ENCODE data around the gene KCNT2. TPM values are rescaled to one million over a fixed set of nuclear protein-coding genes. Genes with fewer than 3 reads are reported as not detected.
A peak's percentile ranks its signal among the peaks of the same experiment; 100 is the strongest.

Gene KCNT2
- total and polyA plus RNA-seq, 9 of the 15 experiments (the other 6 are each of a cell fraction or from before 2014, with no cell fraction given): 0.13 to 0.73 (median 0.28) TPM

GRCh38 chr1:196196486-196196885 is 411.8 kb downstream of the KCNT2 start:
- no peak for DNase-seq (ENCODE audit: extremely low read depth in 1 of 4, low spot score in 3 of 4)
- TF ChIP-seq GTF2F1 (IDR thresholded peaks at IDR 0.05; ENCODE audit: low read depth, low read length): no peak
- TF ChIP-seq ZNF232 (CRISPR knock-in tag; IDR thresholded peaks at IDR 0.05): no peak
- TF ChIP-seq BRD9 (IDR thresholded peaks at IDR 0.05; ENCODE audit: low read depth, partially characterized antibody): no peak
- H3K4me3 ChIP-seq: no peak overlapping the region
- H3K9me1 ChIP-seq (ENCODE audit: control insufficient read depth, insufficient read depth, low read length): no peaks in the 10 kb centered on the region
- H3K4me2 ChIP-seq (ENCODE audit: insufficient read depth, low read length): no peak overlapping the region
- H3K27me3 ChIP-seq (ENCODE audit: control insufficient read depth in 2 of 2, insufficient read depth in 2 of 2, low read length in 2 of 2): no peaks in the 10 kb centered on the region
- H3K9me3 ChIP-seq (replicated peaks; ENCODE audit: control insufficient read depth, insufficient read depth, low read depth, low read length): peaks cover 4% of the 10 kb centered on the region; the same call in 1 of the 2 replicates
- 20% methylated on average over 1 of the region's 1 CpG for WGBS (ENCODE audit: insufficient coverage, low coverage, missing lambda C conversion rate)
- H4K20me1 ChIP-seq (replicated peaks; ENCODE audit: control insufficient read depth, insufficient read depth, low read length): no peaks in the 10 kb centered on the region
- POLR2A ChIA-PET: interaction anchor here (0.7 kb wide), 1 partner anchor 88 kb away, joined by 3 read pairs; no protein-coding TSS in a partner anchor
- intact Hi-C loops (cut with micrococcal nuclease) (no loop called here), in situ Hi-C loops (cut with MboI) (no loop called here)
- ATAC-seq: no peak
- H3K36me3 ChIP-seq (ENCODE audit: control insufficient read depth, insufficient read depth, low read length): no peaks in the 10 kb centered on the region
- H3K9ac ChIP-seq (ENCODE audit: insufficient read depth in 1 of 2, low read depth in 2 of 2, low read length in 2 of 2): no peak overlapping the region
- no peaks in the 10 kb centered on the region for H3K79me2 ChIP-seq (ENCODE audit: control insufficient read depth, insufficient read depth, low read length)
- no peak overlapping the region for H2AFZ ChIP-seq (ENCODE audit: low read depth, low read length)
- BruUV-seq (replicated peaks): no TSS peak
- no peak for FAIRE-seq
- H3K4me1 ChIP-seq (replicated peaks in 1 of 2; ENCODE audit: control insufficient read depth in 2 of 2, insufficient read depth in 2 of 2, low read length in 2 of 2): no peaks in the 10 kb centered on the region
- CTCF ChIA-PET (ENCODE audit: low intra/inter-chr PET ratio): no interaction called here
- H3K27ac ChIP-seq (ENCODE audit: extremely low read depth, low read depth, low read length): no peak overlapping the region

- no peak for DNase-seq (ENCODE audit: extremely low read depth in 1 of 4, low spot score in 3 of 4)
- Histone ChIP-seq H2AFZ (ENCODE audit: low read depth, low read length) (no peak overlapping the region), H3K27ac (ENCODE audit: extremely low read depth, low read depth, low read length) (no peak overlapping the region), H3K36me3 (ENCODE audit: control insufficient read depth, insufficient read depth, low read length) (no peaks in the 10 kb centered on the region), H3K79me2 (ENCODE audit: control insufficient read depth, insufficient read depth, low read length) (no peaks in the 10 kb centered on the region), H3K9me1 (ENCODE audit: control insufficient read depth, insufficient read depth, low read length) (no peaks in the 10 kb centered on the region), H3K9me3 (replicated peaks; ENCODE audit: control insufficient read depth, insufficient read depth, low read depth, low read length) (peaks cover 4% of the 10 kb centered on the region; the same call in 1 of the 2 replicates), H3K4me3 (no peak overlapping the region), H3K9ac (ENCODE audit: insufficient read depth in 1 of 2, low read depth in 2 of 2, low read length in 2 of 2) (no peak overlapping the region), H3K4me1 (replicated peaks in 1 of 2; ENCODE audit: control insufficient read depth in 2 of 2, insufficient read depth in 2 of 2, low read length in 2 of 2) (no peaks in the 10 kb centered on the region), H4K20me1 (replicated peaks; ENCODE audit: control insufficient read depth, insufficient read depth, low read length) (no peaks in the 10 kb centered on the region), H3K27me3 (ENCODE audit: control insufficient read depth in 2 of 2, insufficient read depth in 2 of 2, low read length in 2 of 2) (no peaks in the 10 kb centered on the region), H3K4me2 (ENCODE audit: insufficient read depth, low read length) (no peak overlapping the region)
- FAIRE-seq: no peak
- intact Hi-C loops (cut with micrococcal nuclease) (no loop called here), in situ Hi-C loops (cut with MboI) (no loop called here)
- CTCF ChIA-PET (ENCODE audit: low intra/inter-chr PET ratio): no interaction called here
- WGBS (ENCODE audit: insufficient coverage, low coverage, missing lambda C conversion rate): 7% methylated on average over 3 of the region's 3 CpGs
- POLR2A ChIA-PET: no interaction called here
- no peak for ATAC-seq
- BruUV-seq (replicated peaks): no TSS peak
- TF ChIP-seq HNRNPL (IDR thresholded peaks at IDR 0.05; ENCODE audit: low read depth, low read length) (no peak), C11orf30 (IDR thresholded peaks at IDR 0.05; ENCODE audit: low read depth) (peak; percentile 57), MAFF (IDR thresholded peaks at IDR 0.05; ENCODE audit: low read length) (peak; percentile 60), NEUROD1 (IDR thresholded peaks at IDR 0.05; ENCODE audit: borderline replicate concordance, low read depth, low read length, partially characterized antibody) (no peak), CHCHD3 (CRISPR knock-in tag; IDR thresholded peaks at IDR 0.05) (no peak), NCOA1 (IDR thresholded peaks at IDR 0.05; ENCODE audit: low read depth) (no peak), ZNF507 (tag; conservative IDR thresholded peaks at IDR 0.05) (no peak), MAFG (tag; conservative IDR thresholded peaks at IDR 0.05) (peak; percentile 60), ZNF3 (CRISPR knock-in tag; IDR thresholded peaks at IDR 0.05) (no peak)
- TF ChIP-seq, protein P1, sequence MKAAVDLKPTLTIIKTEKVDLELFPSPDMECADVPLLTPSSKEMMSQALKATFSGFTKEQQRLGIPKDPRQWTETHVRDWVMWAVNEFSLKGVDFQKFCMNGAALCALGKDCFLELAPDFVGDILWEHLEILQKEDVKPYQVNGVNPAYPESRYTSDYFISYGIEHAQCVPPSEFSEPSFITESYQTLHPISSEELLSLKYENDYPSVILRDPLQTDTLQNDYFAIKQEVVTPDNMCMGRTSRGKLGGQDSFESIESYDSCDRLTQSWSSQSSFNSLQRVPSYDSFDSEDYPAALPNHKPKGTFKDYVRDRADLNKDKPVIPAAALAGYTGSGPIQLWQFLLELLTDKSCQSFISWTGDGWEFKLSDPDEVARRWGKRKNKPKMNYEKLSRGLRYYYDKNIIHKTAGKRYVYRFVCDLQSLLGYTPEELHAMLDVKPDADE (conservative IDR thresholded peaks at IDR 0.05; ENCODE audit: control insufficient read depth, low read depth, low read length): no peak
These were observed 414.2 kb downstream of the KCNT2 start for GRCh38 chr1:196193896-196194559.
